ENCODE results near the gene DCK. TPM values are rescaled to one million over a fixed set of nuclear protein-coding genes. Genes with fewer than 3 reads are reported as not detected.

DCK gene
- total and polyA plus RNA-seq, 9 of the 15 experiments (the other 6 are each of a cell fraction or from before 2014, with no cell fraction given) = 11.3 to 25.8 (median 19.6) TPM

DNA sequence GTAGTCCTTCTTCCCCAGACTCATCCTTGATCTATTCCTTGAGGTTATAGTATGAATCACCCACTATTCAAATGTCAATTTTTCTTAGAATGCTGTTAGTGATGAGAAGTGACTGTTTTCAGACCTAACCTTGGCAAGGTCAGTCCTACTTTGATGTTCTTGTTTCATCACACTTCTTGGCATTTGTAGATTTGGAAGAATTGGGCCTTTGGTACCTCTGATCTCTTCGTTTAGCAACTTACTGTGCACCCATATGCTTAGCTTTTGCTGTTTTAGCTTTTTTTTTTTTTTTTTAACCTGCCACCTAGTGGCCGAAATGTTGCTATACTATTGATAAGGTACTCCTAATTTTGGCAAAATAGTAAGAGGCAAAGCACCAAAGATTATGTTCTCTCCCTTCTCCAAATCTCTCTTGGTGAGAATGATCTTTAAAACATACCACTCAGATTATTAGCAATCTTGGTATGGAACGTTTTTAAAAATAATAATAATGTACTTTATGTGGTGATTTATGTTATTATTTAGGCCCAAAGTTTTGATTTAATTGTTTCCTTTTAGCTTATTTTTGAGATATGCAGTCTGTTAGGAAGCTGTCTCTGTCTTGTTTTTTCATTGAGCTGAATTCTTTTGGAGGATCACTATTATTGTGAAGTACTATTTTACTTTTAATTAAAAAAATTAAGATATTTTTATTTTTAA, 16.6 kb downstream of the DCK start:
- intact Hi-C loops (cut with micrococcal nuclease) (loop anchor here (5.0 kb wide), 3 partner anchors 108 to 358 kb away; partner anchors contain the start of genes GRSF1 and MOB1B), in situ Hi-C loops (cut with MboI) (no loop called here)
- DNase-seq (ENCODE audit: extremely low read depth in 1 of 4, low spot score in 3 of 4) (peak; percentile 46 to 62 (median 52)), FAIRE-seq (peak; percentile 80), ATAC-seq (peak; percentile 91)
- ChIA-PET POLR2A (interaction anchor here (0.7 to 1.3 kb wide), 3 partner anchors 15 to 172 kb away, joined by 3 to 6 read pairs (median 3); no protein-coding TSS in a partner anchor), CTCF (ENCODE audit: low intra/inter-chr PET ratio) (interaction anchor here (0.7 to 1.2 kb wide), 6 partner anchors 8 to 410 kb away, joined by 3 to 6 read pairs (median 4); no protein-coding TSS in a partner anchor)
- Histone ChIP-seq H3K9me1 (ENCODE audit: control insufficient read depth, insufficient read depth, low read length) (no peaks in the 10 kb centered on the region), H3K27ac (ENCODE audit: extremely low read depth, low read depth, low read length) (no peak overlapping the region), H3K4me1 (replicated peaks in 1 of 2; ENCODE audit: control insufficient read depth in 2 of 2, insufficient read depth in 2 of 2, low read length in 2 of 2) (peaks cover 0 to 4% of the 10 kb centered on the region in 2 experiments; a peak in 1 of 5 replicates), H3K27me3 (ENCODE audit: control insufficient read depth in 2 of 2, insufficient read depth in 2 of 2, low read length in 2 of 2) (no peaks in the 10 kb centered on the region), H3K9me3 (replicated peaks; ENCODE audit: control insufficient read depth, insufficient read depth, low read depth, low read length) (0 out of 2 replicates have a peak, but pooled peaks cover 1% of the 10 kb centered on the region), H3K79me2 (ENCODE audit: control insufficient read depth, insufficient read depth, low read length) (peaks cover 15% of the 10 kb centered on the region; the same call in 2 of the 3 replicates), H3K9ac (ENCODE audit: insufficient read depth in 1 of 2, low read depth in 2 of 2, low read length in 2 of 2) (no peak overlapping the region), H4K20me1 (replicated peaks; ENCODE audit: control insufficient read depth, insufficient read depth, low read length) (no peaks in the 10 kb centered on the region), H3K36me3 (ENCODE audit: control insufficient read depth, insufficient read depth, low read length) (peaks cover 6% of the 10 kb centered on the region; the same call in 2 of the 3 replicates), H3K4me3 (no peak overlapping the region), H3K4me2 (ENCODE audit: insufficient read depth, low read length) (no peak overlapping the region), H2AFZ (ENCODE audit: low read depth, low read length) (no peak overlapping the region)
- WGBS (ENCODE audit: insufficient coverage, low coverage, missing lambda C conversion rate) = 0% methylated on average over 3 of the region's 3 CpGs
- no TSS peak for BruUV-seq (replicated peaks)
- TF ChIP-seq SMC3 (conservative IDR thresholded peaks at IDR 0.05; ENCODE audit: insufficient read depth, low read depth, low read length) (0 out of 2 replicates have a peak, but pooled peaks have one; percentile 13), TEAD4 (IDR thresholded peaks at IDR 0.05; ENCODE audit: low read length) (peak; percentile 40; the same call in 1 of the 2 replicates), TEAD4 (CRISPR knock-in tag; IDR thresholded peaks at IDR 0.05; ENCODE audit: borderline replicate concordance) (no peak), ZNF316 (IDR thresholded peaks at IDR 0.05) (peak; percentile 58), FOXM1 (IDR thresholded peaks at IDR 0.05; ENCODE audit: low read depth) (0 out of 2 replicates have a peak, but pooled peaks have one; percentile 13), FOXM1 (CRISPR knock-in tag; IDR thresholded peaks at IDR 0.05; ENCODE audit: low read depth) (no peak), MCM2 (IDR thresholded peaks at IDR 0.05; ENCODE audit: low read depth) (no peak), ZNF311 (CRISPR knock-in tag; IDR thresholded peaks at IDR 0.05) (no peak)
- TF ChIP-seq, protein P1, sequence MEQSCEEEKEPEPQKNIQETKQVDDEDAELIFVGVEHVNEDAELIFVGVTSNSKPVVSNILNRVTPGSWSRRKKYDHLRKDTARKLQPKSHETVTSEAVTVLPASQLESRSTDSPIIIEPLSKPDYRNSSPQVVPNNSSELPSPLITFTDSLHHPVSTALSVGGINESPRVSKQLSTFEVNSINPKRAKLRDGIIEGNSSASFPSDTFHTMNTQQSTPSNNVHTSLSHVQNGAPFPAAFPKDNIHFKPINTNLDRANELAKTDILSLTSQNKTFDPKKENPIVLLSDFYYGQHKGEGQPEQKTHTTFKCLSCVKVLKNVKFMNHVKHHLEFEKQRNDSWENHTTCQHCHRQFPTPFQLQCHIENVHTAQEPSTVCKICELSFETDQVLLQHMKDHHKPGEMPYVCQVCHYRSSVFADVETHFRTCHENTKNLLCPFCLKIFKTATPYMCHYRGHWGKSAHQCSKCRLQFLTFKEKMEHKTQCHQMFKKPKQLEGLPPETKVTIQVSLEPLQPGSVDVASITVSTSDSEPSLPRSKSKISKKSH (CRISPR knock-in tag; IDR thresholded peaks at IDR 0.05) = no peak
- TF ChIP-seq, protein P2, sequence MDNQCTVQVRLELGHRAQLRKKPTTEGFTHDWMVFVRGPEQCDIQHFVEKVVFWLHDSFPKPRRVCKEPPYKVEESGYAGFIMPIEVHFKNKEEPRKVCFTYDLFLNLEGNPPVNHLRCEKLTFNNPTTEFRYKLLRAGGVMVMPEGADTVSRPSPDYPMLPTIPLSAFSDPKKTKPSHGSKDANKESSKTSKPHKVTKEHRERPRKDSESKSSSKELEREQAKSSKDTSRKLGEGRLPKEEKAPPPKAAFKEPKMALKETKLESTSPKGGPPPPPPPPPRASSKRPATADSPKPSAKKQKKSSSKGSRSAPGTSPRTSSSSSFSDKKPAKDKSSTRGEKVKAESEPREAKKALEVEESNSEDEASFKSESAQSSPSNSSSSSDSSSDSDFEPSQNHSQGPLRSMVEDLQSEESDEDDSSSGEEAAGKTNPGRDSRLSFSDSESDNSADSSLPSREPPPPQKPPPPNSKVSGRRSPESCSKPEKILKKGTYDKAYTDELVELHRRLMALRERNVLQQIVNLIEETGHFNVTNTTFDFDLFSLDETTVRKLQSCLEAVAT (IDR thresholded peaks at IDR 0.05) = no peak
- TF ChIP-seq, protein P3, sequence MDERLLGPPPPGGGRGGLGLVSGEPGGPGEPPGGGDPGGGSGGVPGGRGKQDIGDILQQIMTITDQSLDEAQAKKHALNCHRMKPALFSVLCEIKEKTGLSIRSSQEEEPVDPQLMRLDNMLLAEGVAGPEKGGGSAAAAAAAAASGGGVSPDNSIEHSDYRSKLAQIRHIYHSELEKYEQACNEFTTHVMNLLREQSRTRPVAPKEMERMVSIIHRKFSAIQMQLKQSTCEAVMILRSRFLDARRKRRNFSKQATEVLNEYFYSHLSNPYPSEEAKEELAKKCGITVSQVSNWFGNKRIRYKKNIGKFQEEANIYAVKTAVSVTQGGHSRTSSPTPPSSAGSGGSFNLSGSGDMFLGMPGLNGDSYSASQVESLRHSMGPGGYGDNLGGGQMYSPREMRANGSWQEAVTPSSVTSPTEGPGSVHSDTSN (CRISPR knock-in tag; IDR thresholded peaks at IDR 0.05; ENCODE audit: low read depth) = no peak
- TF ChIP-seq, protein P3 (tag; conservative IDR thresholded peaks at IDR 0.05; ENCODE audit: low read depth) = no peak
